ENCODE measurements around the gene AGTR1.

GRCh38 chr3:148772835-148773234 is 75.1 kb downstream of the AGTR1 start:
- TF ChIP-seq, protein P1, sequence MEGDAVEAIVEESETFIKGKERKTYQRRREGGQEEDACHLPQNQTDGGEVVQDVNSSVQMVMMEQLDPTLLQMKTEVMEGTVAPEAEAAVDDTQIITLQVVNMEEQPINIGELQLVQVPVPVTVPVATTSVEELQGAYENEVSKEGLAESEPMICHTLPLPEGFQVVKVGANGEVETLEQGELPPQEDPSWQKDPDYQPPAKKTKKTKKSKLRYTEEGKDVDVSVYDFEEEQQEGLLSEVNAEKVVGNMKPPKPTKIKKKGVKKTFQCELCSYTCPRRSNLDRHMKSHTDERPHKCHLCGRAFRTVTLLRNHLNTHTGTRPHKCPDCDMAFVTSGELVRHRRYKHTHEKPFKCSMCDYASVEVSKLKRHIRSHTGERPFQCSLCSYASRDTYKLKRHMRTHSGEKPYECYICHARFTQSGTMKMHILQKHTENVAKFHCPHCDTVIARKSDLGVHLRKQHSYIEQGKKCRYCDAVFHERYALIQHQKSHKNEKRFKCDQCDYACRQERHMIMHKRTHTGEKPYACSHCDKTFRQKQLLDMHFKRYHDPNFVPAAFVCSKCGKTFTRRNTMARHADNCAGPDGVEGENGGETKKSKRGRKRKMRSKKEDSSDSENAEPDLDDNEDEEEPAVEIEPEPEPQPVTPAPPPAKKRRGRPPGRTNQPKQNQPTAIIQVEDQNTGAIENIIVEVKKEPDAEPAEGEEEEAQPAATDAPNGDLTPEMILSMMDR (IDR thresholded peaks at IDR 0.05; ENCODE audit: extremely low read depth in 1 of 2, insufficient read depth in 1 of 2, low read depth in 1 of 2, low read length in 2 of 2): no peak
- TF ChIP-seq POLR2A (IDR thresholded peaks at IDR 0.05; ENCODE audit: low read depth, low read length): no peak

Data from endothelial cell of umbilical vein (primary cell).